Ascending aorta (tissue), 2 donors: ENCODE results near the gene SMG6. TPM values are rescaled to one million over a fixed set of nuclear protein-coding genes. Genes with fewer than 3 reads are reported as not detected.

Experiments used
- DNase-seq, 2 donors: peaks; one replicate each; pipeline ENCODE4 v3.0.0-alpha.2; 2019; ENCODE audit warnings: low spot score in 2 of 2
- H3K27ac ChIP-seq, 2 donors: fragments of 200-600 bp; sonication (generic); one replicate each; pipeline ENCODE4 v1.5.1; 2016 to 2017; ENCODE audit warnings: mild to moderate bottlenecking in 1 of 2
- H3K27me3 ChIP-seq: fragments of 200-600 bp; sonication (generic); one replicate; pipeline ENCODE4 v1.5.1; 2017
- H3K36me3 ChIP-seq, 2 donors: fragments of 200-600 bp; sonication (generic); one replicate each; pipeline ENCODE4 v1.5.1; 2016
- H3K4me1 ChIP-seq, 2 donors: fragments of 200-600 bp; sonication (generic); one replicate each; pipeline ENCODE4 v1.5.1; 2016 to 2017; ENCODE audit warnings: mild to moderate bottlenecking in 1 of 2
- H3K4me3 ChIP-seq, 2 donors: fragments of 200-600 bp; sonication (generic); one replicate each; pipeline ENCODE4 v1.5.1; 2016 to 2017; ENCODE audit warnings: mild to moderate bottlenecking in 1 of 2
- H3K9me3 ChIP-seq, 2 donors: fragments of 200-600 bp; sonication (generic); one replicate each; pipeline ENCODE4 v1.5.1; 2016
- intact Hi-C: fragments of 100-400 bp; cut with DNase I; formaldehyde crosslinking; loops from one replicate; pipeline ENCODE4 v1.15.1; 2023
- total RNA-seq: library from RNA; depleted of rRNA; stranded (reverse); fragments of >200 nt; gene quantifications from one replicate; pipeline ENCODE4 v1.1.0, GENCODE V29; 2016
- TF ChIP-seq, protein P1 (sequence below), 3 experiments: fragments of 200-600 bp in 2 of 3; fragments of 450-650 bp in 1 of 3; sonication (generic) in 2 of 3; IDR thresholded peaks; one replicate each; pipeline ENCODE4 v1.5.1; 2016 to 2019; ENCODE audit warnings: antibody characterized with exemption in 3 of 3, mild to moderate bottlenecking in 1 of 3, moderate library complexity in 1 of 3

SMG6 gene
- 50.8 TPM for total RNA-seq

DNA sequence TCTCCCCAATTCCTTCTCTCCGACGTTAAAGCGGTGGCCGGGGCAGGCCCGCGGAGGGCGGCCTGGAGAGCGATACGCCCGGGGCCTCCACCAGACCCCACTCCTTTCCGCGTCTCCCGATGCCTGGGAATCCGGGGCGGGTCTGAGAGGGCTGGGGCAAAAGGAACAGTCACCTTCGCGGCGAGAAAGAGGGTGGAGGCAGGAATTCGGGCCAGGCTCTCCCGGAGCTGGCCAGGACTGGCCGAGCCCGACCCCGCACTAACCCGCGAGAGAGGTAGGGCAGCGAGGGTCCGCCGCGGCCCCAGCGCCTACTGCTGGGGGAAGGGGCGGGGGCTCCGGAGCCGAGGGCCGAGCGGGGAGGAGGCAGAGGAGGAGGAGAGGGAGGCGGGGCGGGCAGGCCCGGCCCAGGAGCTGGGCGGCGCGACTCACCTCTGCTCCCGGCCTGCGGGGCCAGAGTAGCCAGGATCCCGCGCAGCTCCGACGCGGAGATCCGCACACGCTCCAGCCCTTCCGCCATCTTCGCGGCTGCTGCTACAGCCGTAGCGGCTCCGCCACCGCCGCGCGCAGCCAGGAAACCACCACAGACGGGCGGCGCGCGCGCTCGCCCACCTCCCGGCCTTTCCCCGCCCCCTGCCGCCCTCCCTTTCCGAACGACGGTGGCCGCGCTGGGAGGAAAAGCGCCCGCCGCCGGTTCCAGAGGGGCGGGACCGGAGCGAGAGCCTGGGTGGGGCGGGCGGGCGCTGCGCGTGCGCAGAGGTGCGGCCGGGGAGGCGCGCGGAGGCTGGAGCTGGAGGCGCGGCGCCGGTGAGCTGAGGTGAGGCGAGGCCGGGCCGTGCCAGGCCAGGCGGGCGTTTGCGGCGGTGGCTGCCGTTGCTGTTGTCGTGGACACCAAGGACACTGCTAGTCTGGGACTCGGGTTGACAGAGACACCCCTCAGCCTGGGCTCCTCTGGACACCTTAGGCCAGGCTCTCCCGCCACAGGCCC is at the start of gene SMG6, which contains the start of gene SRR:
SMG6 (minus strand) TSS at position 582 of the 985 bp plus-strand sequence; CDS start at position 517, 65 bp downstream.
SRR (plus strand) TSS at position 747 of the 985 bp plus-strand sequence. CDS start 11,611 bp downstream, outside the sequence.
- Histone ChIP-seq H3K36me3 (peaks cover 10 to 18% of the 10 kb centered on the region in 2 donors), H3K4me3 (peak within 1 kb of the TSS; percentile 83 to 99), H3K4me1 (peaks cover 0 to 18% of the 10 kb centered on the region in 2 donors), H3K27ac (peak within 1 kb of the TSS; percentile 84 to 87), H3K27me3 (no peaks in the 10 kb centered on the region), H3K9me3 (no peaks in the 10 kb centered on the region)
- intact Hi-C loops, result loop anchor here (5.0 kb wide), 2 partner anchors 34 to 89 kb away; partner anchors contain the start of genes SGSM2 and TSR1
- peak; percentile 53 to 95 for DNase-seq
- TF ChIP-seq, protein P1, sequence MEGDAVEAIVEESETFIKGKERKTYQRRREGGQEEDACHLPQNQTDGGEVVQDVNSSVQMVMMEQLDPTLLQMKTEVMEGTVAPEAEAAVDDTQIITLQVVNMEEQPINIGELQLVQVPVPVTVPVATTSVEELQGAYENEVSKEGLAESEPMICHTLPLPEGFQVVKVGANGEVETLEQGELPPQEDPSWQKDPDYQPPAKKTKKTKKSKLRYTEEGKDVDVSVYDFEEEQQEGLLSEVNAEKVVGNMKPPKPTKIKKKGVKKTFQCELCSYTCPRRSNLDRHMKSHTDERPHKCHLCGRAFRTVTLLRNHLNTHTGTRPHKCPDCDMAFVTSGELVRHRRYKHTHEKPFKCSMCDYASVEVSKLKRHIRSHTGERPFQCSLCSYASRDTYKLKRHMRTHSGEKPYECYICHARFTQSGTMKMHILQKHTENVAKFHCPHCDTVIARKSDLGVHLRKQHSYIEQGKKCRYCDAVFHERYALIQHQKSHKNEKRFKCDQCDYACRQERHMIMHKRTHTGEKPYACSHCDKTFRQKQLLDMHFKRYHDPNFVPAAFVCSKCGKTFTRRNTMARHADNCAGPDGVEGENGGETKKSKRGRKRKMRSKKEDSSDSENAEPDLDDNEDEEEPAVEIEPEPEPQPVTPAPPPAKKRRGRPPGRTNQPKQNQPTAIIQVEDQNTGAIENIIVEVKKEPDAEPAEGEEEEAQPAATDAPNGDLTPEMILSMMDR (IDR thresholded peaks at IDR 0.05), result no peak

DNA sequence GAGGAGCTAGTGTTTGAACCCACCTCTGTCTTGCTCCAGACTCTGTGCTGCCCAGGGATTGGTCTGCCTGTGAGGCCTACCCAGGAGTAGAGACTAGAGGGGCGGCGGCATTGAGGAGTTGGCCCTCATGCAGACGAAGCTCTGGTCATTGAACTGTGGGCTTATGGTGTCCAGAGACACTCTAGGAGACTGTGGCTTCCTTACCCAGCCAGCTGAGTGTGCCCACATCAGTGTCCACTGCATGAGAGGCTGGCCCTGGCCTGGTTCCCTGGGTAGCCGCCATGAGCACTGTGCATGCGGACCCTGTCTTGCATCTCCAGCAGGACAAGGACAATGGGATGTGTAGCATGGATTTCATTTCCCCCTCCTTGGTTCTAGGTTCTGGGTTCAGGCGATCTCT is 47.7 kb upstream of the SMG6 start:
- Histone ChIP-seq H3K27ac (no peak overlapping the region), H3K4me1 (no peaks in the 10 kb centered on the region), H3K36me3 (no peaks in the 10 kb centered on the region), H3K9me3 (no peaks in the 10 kb centered on the region), H3K4me3 (no peak overlapping the region), H3K27me3 (no peaks in the 10 kb centered on the region)
- TF ChIP-seq, protein P1 (IDR thresholded peaks at IDR 0.05), result no peak
- DNase-seq, result no peak
- intact Hi-C loops, result no loop called here

DNA sequence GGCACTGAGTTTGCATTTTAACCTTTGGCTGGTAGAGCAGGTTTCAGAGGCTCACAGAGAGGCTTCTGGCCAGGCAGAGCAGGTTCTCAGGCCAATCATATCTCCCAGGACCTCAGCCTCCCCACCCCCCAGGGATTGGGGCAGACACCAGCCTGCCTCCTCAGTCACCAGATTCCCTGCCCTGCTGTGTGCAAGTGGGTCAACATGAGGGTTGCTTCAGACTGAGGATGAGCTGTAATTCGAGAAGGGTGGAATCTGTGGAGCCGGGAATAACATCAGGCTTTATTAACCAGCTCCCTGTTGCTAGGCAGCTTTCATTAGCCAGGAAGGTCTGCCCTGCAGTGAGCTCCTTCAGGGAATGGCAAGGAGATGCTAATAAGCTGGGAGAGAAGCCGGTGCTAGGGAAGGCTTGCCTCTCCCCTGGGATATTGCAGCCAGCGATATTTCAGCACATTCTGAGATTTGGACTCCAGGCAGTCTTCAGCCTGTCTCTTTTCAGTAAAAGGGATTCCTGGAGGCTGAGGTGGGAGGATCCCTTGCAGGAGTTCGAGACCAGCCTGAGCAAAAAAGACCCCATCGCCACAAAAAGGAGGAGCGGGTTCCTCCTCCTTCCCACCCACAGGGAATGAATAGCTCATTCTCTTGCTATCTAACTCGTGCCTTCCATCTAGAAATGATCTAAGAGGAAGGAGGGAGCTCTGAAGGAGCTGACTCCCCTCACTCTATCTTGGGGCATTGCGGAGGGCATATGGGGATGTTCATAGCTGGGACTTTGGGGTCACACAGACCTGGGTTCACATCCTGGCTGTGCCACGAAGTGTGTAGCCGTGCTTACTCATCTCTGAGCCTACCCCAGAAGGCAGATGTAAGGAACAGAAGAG is 44.5 kb upstream of the SMG6 start:
- Histone ChIP-seq H3K9me3 (no peaks in the 10 kb centered on the region), H3K36me3 (peaks cover 9% of the 10 kb centered on the region in 2 donors), H3K27me3 (no peaks in the 10 kb centered on the region), H3K4me3 (no peak overlapping the region), H3K4me1 (no peaks in the 10 kb centered on the region), H3K27ac (no peak overlapping the region)
- intact Hi-C loops, result no loop called here
- TF ChIP-seq, protein P1 (IDR thresholded peaks at IDR 0.05), result no peak
- no peak for DNase-seq

DNA sequence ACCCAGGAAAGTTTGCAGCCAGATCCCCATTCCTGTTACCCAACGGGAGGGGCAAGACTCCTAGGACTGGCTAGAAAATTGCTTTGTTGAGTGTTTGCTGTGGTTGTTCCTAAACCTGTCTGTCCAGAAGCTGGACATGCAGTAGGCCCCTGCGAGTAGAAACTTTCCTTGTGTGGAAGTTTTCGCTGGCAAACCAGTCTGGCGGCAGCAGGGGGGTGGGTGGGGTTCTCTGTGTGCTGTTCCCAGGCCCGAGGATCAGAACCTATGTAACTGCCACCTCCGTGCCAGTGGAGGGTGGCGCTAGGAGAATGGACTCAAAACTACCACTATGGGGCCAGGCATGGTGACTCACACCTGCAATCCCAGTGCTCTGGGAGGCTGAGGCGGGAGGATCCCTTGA is 42.9 kb upstream of the SMG6 start:
- intact Hi-C loops, result no loop called here
- DNase-seq, result no peak

DNA sequence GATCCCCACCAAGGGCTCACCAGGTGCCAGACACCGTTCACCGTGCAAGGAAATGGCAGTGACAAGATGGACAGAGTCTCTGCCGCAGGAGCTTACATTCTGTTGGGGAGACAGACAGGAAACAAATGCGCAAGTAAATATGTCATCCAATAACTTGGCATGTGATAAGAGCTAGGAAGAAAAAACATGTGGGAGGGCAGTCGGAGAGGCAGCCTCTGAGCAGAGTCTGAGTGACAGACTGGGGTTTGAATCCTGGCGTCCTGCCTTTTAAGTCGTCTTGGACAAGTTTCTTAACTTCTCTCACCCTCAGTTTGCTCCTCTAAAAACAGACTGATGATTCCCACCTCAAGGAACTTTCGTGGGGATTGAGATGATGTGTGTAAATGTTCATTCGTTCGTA is 40.9 kb upstream of the SMG6 start:
- Histone ChIP-seq H3K9me3 (no peaks in the 10 kb centered on the region), H3K36me3 (peaks cover 9% of the 10 kb centered on the region in 2 donors), H3K4me1 (no peaks in the 10 kb centered on the region), H3K27ac (no peak overlapping the region), H3K27me3 (no peaks in the 10 kb centered on the region), H3K4me3 (no peak overlapping the region)
- TF ChIP-seq, protein P1 (IDR thresholded peaks at IDR 0.05), result no peak
- no peak for DNase-seq
- intact Hi-C loops, result no loop called here

More for the DNA sequence above, 42.9 kb upstream of the SMG6 start:
- no peak overlapping the region for H3K4me3 ChIP-seq
- H3K27ac ChIP-seq, result no peak overlapping the region
- peaks cover 9% of the 10 kb centered on the region in 2 donors for H3K36me3 ChIP-seq
- H3K9me3 ChIP-seq, result no peaks in the 10 kb centered on the region
- H3K4me1 ChIP-seq, result no peaks in the 10 kb centered on the region
- no peaks in the 10 kb centered on the region for H3K27me3 ChIP-seq
- TF ChIP-seq, protein P1 (IDR thresholded peaks at IDR 0.05), result no peak
